GM12878 (cell line): ENCODE measurements around the gene GLI2. TPM values are rescaled to one million over a fixed set of nuclear protein-coding genes. Genes with fewer than 3 reads are reported as not detected.

ENCODE experiments used
- ATAC-seq: fragments of 200-7000 bp; cut with Tn5 transposase; 3 replicates; pipeline ENCODE4 v1.9.1; 2020; ENCODE audit warnings: mild to moderate bottlenecking, moderate library complexity
- BruUV-seq: library from RNA; stranded (reverse); fragments of 400-500 nt; replicated peaks from 2 replicates; lab custom pipeline; 2021; lab: Mats Ljungman, UMichigan
- CTCF ChIA-PET: fragments of 300-600 bp; sonication (Branson Sonifier 250); formaldehyde crosslinking; extraction: SDS; loops from one replicate; lab custom pipeline; 2021; ENCODE audit warnings: inconsistent platforms; lab: Yijun Ruan, JAX
- POLR2A ChIA-PET: fragments of 350-600 bp; formaldehyde crosslinking; extraction: SDS; loops from one replicate; lab custom pipeline; 2021; ENCODE audit warnings: inconsistent platforms; lab: Charles Lee
- RAD21 ChIA-PET: fragments of 300-600 bp; sonication (Branson Sonifier 250); formaldehyde crosslinking; loops from one replicate; lab custom pipeline; 2023; ENCODE audit warnings: antibody characterized with exemption; ENCODE audit not compliant: unreplicated experiment; lab: Charles Lee
- SMC1A ChIA-PET: fragments of 300-600 bp; sonication (Branson Sonifier 250); formaldehyde crosslinking; loops from one replicate; lab custom pipeline; 2023; ENCODE audit not compliant: unreplicated experiment, uncharacterized antibody; lab: Charles Lee
- DNase-seq: peaks from one replicate; pipeline ENCODE4 v3.0.0-alpha.2; 2011; ENCODE audit warnings: low read depth, low spot score
- FAIRE-seq: peaks from 3 replicates; lab custom pipeline; 2011; peaks lifted over from hg19 to GRCh38; lab: Jason Lieb, UNC
- H2AFZ ChIP-seq: 2 replicates; pipeline ENCODE4 v1.6.0; 2011; ENCODE audit warnings: low read depth, low read length, control low read depth; ENCODE audit not compliant: control insufficient read depth
- H3K27ac ChIP-seq: 2 replicates; pipeline ENCODE4 v1.5.1; 2011; ENCODE audit warnings: control low read depth; ENCODE audit not compliant: control insufficient read depth, insufficient read depth
- H3K27me3 ChIP-seq, 2 experiments: replicated peaks in 1 of 2; 2 replicates each; pipeline versions ENCODE4 v1.6.0 to v1.6.1; 2011; ENCODE audit warnings: low read length in 1 of 2; ENCODE audit not compliant: control insufficient read depth in 2 of 2, insufficient read depth in 2 of 2
- H3K36me3 ChIP-seq, 2 experiments: 2 replicates each; pipeline ENCODE4 v1.5.1; 2011; ENCODE audit warnings: low read length in 1 of 2; ENCODE audit not compliant: control insufficient read depth in 2 of 2, insufficient read depth in 2 of 2
- H3K4me1 ChIP-seq: 2 replicates; pipeline ENCODE4 v1.6.1; 2011; ENCODE audit warnings: mild to moderate bottlenecking, low read length, moderate library complexity, mixed read lengths; ENCODE audit not compliant: control insufficient read depth, insufficient read depth
- H3K4me2 ChIP-seq: 2 replicates; pipeline ENCODE4 v1.6.0; 2011; ENCODE audit warnings: control low read depth; ENCODE audit not compliant: control insufficient read depth, insufficient read depth
- H3K4me3 ChIP-seq: fragments of 200-600 bp; sonication (generic); 2 replicates; pipeline ENCODE4 v1.5.1; 2016
- H3K79me2 ChIP-seq: 2 replicates; pipeline ENCODE4 v1.6.0; 2011; ENCODE audit warnings: low read length; ENCODE audit not compliant: control insufficient read depth, insufficient read depth
- H3K9ac ChIP-seq: 2 replicates; pipeline ENCODE4 v1.8.0; 2011; ENCODE audit warnings: low read length, control low read depth, mixed read lengths; ENCODE audit not compliant: control insufficient read depth, insufficient read depth
- H3K9me3 ChIP-seq: replicated peaks from 3 replicates; pipeline ENCODE4 v1.5.1; 2011; ENCODE audit warnings: mild to moderate bottlenecking, low read length; ENCODE audit not compliant: control insufficient read depth, insufficient read depth
- H4K20me1 ChIP-seq: 2 replicates; pipeline ENCODE4 v1.6.0; 2011; ENCODE audit not compliant: control insufficient read depth, insufficient read depth
- CBFB ChIP-seq: IDR thresholded peaks from 2 replicates; pipeline ENCODE4 v1.6.1; 2016; ENCODE audit warnings: antibody characterized with exemption, low read depth
- KDM1A ChIP-seq: fragments of 200-600 bp; sonication (generic); IDR thresholded peaks from 2 replicates; pipeline ENCODE4 v1.6.1; 2016; ENCODE audit warnings: borderline replicate concordance
- MTA3 ChIP-seq: IDR thresholded peaks from 2 replicates; pipeline ENCODE4 v1.6.1; 2012; ENCODE audit warnings: low read length, inconsistent platforms, borderline replicate concordance
- POU2F2 ChIP-seq: IDR thresholded peaks from 3 replicates; pipeline ENCODE4 v1.6.1; 2011; ENCODE audit warnings: low read depth, mild to moderate bottlenecking, low read length, borderline replicate concordance
- RCOR1 ChIP-seq: conservative IDR thresholded peaks from 2 replicates; pipeline ENCODE4 v1.6.1; 2012; ENCODE audit warnings: low read depth, low read length, improper control_type of control experiment
- SMC3 ChIP-seq: IDR thresholded peaks from 2 replicates; pipeline ENCODE4 v1.6.1; 2011; ENCODE audit warnings: low read length, improper control_type of control experiment, borderline replicate concordance
- STAT3 ChIP-seq: IDR thresholded peaks from 2 replicates; pipeline ENCODE4 v1.6.1; 2011; ENCODE audit warnings: low read depth, low read length, improper control_type of control experiment
- SUPT20H ChIP-seq: IDR thresholded peaks from 2 replicates; pipeline ENCODE4 v1.6.1; 2011; ENCODE audit warnings: low read depth, mild to moderate bottlenecking, low read length, moderate library complexity, borderline replicate concordance; ENCODE audit not compliant: control insufficient read depth
- TCF7 ChIP-seq: IDR thresholded peaks from 2 replicates; pipeline ENCODE4 v1.6.1; 2014; ENCODE audit warnings: antibody characterized with exemption, borderline replicate concordance
- YBX1 ChIP-seq: fragments of 450-650 bp; IDR thresholded peaks from 2 replicates; pipeline ENCODE4 v1.6.1; 2016; ENCODE audit warnings: antibody characterized with exemption
- ZNF384 ChIP-seq: IDR thresholded peaks from 2 replicates; pipeline ENCODE4 v1.6.1; 2012; ENCODE audit warnings: low read depth, mild to moderate bottlenecking, low read length, improper control_type of control experiment, borderline replicate concordance
- ZSCAN29 ChIP-seq: fragments of 450-650 bp; IDR thresholded peaks from 2 replicates; pipeline ENCODE4 v1.6.1; 2017; ENCODE audit warnings: mild to moderate bottlenecking, moderate library complexity
- WGBS: methylation state at CpG from one replicate; pipeline ENCODE4 v1.1.6; 2016; ENCODE audit warnings: low lambda C conversion rate; ENCODE audit not compliant: insufficient replicate concordance, insufficient coverage; ENCODE audit errors: missing lambda C conversion rate; 5-methylcytosine and 5-hydroxymethylcytosine counted together
- in situ Hi-C: fragments of 300-500 bp; cut with MboI; formaldehyde crosslinking; loops from 9 replicates; pipeline ENCODE4 v1.14.3; 2018; ENCODE audit warnings: mixed read lengths
- intact Hi-C: fragments of 100-400 bp; cut with micrococcal nuclease; formaldehyde crosslinking; loops from one replicate; pipeline ENCODE4 v1.14.2; 2022; ENCODE audit not compliant: unreplicated experiment
- polyA plus RNA-seq, 11 experiments: library from polyadenylated mRNA; depleted of rRNA in 4 of 11; unstranded in 6 of 11; stranded (reverse) in 5 of 11; fragments of >200 nt; fragmentation: Nextera tagmentation in 4 of 11; fragmentation: Illumina TruSeq in 1 of 11; extraction: Ambion mirVana in 4 of 11; extraction: Trizol in 1 of 11; gene quantifications; 1 replicate in 1 of 11; 2 replicates in 10 of 11; pipeline versions ENCODE4 v1.2.1 to v1.2.3, GENCODE V29; 2011 to 2016; ENCODE audit warnings: inconsistent platforms in 2 of 11, missing spikeins in 2 of 11, low read depth in 1 of 11
- total RNA-seq, 4 experiments: library from RNA; depleted of rRNA in 3 of 4; stranded (reverse); fragments of >200 nt in 3 of 4; fragmentation: Illumina TruSeq in 1 of 4; extraction: Trizol in 1 of 4; gene quantifications; 2 replicates each; pipeline versions ENCODE4 v1.2.1 to v1.2.3, GENCODE V29; 2013 to 2021
- TF ChIP-seq, protein P1 (sequence below): IDR thresholded peaks from 2 replicates; pipeline ENCODE4 v1.6.1; 2011; ENCODE audit warnings: mild to moderate bottlenecking, low read depth, low read length, moderate library complexity; ENCODE audit not compliant: insufficient replicate concordance
- TF ChIP-seq, protein P2 (sequence below): fragments of 450-650 bp; IDR thresholded peaks from 2 replicates; pipeline ENCODE4 v1.6.1; 2017; ENCODE audit warnings: mild to moderate bottlenecking, moderate library complexity
- TF ChIP-seq, protein P3 (sequence below): fragments of 150-350 bp; IDR thresholded peaks from 2 replicates; pipeline ENCODE4 v1.6.1; 2014; ENCODE audit warnings: mild to moderate bottlenecking, low read depth, low read length

Gene GLI2
- total and polyA plus RNA-seq, 10 of the 15 experiments (the other 5 are each of a cell fraction or from before 2014, with no cell fraction given) = 0.01 TPM; not detected in 9

DNA sequence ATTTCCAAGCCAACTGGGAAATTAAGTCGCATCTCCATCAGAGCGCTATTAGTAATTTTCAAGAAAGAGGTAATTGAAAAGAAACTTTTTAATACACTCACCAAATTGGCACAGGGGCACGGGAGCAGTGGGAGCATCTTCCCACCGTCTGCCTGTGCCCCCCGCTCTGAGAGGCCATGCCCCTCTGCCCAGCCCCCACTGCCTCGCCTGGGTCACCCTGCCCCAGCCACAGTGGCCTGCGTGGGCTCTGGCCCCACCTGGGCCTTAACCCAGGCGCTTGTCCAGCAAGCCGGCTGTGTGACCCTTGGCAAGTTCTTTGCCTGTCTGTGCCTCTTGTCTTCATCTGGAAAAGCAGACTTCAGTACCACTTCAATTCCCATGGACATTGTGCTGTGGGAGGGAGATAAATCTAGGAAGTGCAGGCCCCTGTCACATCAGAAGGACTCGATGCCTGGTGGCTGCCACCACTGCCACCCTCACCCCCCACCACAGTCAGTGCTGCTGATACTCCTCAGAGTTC, 31.9 kb downstream of the GLI2 start:
- no peaks in the 10 kb centered on the region for H3K36me3 ChIP-seq
- H3K4me1 ChIP-seq = no peaks in the 10 kb centered on the region
- no peaks in the 10 kb centered on the region for H3K79me2 ChIP-seq
- no peak overlapping the region for H3K27ac ChIP-seq
- FAIRE-seq = no peak
- ChIA-PET POLR2A (no interaction called here), SMC1A (no interaction called here), RAD21 (no interaction called here), CTCF (no interaction called here)
- no peak overlapping the region for H2AFZ ChIP-seq
- H3K4me3 ChIP-seq = no peak overlapping the region
- no peaks in the 10 kb centered on the region for H3K9me3 ChIP-seq
- no TSS peak for BruUV-seq
- H3K9ac ChIP-seq = no peak overlapping the region
- peaks cover 0 to 4% of the 10 kb centered on the region in 2 experiments; a peak in 2 of 4 replicates for H3K27me3 ChIP-seq
- no peak overlapping the region for H3K4me2 ChIP-seq
- intact Hi-C loops (no loop called here), in situ Hi-C loops (no loop called here)
- H4K20me1 ChIP-seq = no peaks in the 10 kb centered on the region
- 22% methylated on average over 10 of the region's 10 CpGs for WGBS
- no peak for DNase-seq
- no peak for ATAC-seq
- TF ChIP-seq SUPT20H = no peak
- no peak for TF ChIP-seq POU2F2
- TF ChIP-seq ZNF384 = no peak
- no peak for TF ChIP-seq CBFB
- TF ChIP-seq, protein P1, sequence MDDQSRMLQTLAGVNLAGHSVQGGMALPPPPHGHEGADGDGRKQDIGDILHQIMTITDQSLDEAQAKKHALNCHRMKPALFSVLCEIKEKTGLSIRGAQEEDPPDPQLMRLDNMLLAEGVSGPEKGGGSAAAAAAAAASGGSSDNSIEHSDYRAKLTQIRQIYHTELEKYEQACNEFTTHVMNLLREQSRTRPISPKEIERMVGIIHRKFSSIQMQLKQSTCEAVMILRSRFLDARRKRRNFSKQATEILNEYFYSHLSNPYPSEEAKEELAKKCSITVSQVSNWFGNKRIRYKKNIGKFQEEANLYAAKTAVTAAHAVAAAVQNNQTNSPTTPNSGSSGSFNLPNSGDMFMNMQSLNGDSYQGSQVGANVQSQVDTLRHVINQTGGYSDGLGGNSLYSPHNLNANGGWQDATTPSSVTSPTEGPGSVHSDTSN = no peak
- no peak for TF ChIP-seq YBX1
- TF ChIP-seq MTA3 = no peak
- TF ChIP-seq, protein P2, sequence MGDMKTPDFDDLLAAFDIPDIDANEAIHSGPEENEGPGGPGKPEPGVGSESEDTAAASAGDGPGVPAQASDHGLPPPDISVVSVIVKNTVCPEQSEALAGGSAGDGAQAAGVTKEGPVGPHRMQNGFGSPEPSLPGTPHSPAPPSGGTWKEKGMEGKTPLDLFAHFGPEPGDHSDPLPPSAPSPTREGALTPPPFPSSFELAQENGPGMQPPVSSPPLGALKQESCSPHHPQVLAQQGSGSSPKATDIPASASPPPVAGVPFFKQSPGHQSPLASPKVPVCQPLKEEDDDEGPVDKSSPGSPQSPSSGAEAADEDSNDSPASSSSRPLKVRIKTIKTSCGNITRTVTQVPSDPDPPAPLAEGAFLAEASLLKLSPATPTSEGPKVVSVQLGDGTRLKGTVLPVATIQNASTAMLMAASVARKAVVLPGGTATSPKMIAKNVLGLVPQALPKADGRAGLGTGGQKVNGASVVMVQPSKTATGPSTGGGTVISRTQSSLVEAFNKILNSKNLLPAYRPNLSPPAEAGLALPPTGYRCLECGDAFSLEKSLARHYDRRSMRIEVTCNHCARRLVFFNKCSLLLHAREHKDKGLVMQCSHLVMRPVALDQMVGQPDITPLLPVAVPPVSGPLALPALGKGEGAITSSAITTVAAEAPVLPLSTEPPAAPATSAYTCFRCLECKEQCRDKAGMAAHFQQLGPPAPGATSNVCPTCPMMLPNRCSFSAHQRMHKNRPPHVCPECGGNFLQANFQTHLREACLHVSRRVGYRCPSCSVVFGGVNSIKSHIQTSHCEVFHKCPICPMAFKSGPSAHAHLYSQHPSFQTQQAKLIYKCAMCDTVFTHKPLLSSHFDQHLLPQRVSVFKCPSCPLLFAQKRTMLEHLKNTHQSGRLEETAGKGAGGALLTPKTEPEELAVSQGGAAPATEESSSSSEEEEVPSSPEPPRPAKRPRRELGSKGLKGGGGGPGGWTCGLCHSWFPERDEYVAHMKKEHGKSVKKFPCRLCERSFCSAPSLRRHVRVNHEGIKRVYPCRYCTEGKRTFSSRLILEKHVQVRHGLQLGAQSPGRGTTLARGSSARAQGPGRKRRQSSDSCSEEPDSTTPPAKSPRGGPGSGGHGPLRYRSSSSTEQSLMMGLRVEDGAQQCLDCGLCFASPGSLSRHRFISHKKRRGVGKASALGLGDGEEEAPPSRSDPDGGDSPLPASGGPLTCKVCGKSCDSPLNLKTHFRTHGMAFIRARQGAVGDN = no peak
- no peak for TF ChIP-seq RCOR1
- TF ChIP-seq ZSCAN29 = no peak
- TF ChIP-seq SMC3 = no peak
- no peak for TF ChIP-seq TCF7
- TF ChIP-seq, protein P3, sequence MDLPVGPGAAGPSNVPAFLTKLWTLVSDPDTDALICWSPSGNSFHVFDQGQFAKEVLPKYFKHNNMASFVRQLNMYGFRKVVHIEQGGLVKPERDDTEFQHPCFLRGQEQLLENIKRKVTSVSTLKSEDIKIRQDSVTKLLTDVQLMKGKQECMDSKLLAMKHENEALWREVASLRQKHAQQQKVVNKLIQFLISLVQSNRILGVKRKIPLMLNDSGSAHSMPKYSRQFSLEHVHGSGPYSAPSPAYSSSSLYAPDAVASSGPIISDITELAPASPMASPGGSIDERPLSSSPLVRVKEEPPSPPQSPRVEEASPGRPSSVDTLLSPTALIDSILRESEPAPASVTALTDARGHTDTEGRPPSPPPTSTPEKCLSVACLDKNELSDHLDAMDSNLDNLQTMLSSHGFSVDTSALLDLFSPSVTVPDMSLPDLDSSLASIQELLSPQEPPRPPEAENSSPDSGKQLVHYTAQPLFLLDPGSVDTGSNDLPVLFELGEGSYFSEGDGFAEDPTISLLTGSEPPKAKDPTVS = no peak
- TF ChIP-seq KDM1A = no peak
- no peak for TF ChIP-seq STAT3
